Thyroid gland (tissue), 4 donors: ENCODE results near the gene EPHA10. TPM values are rescaled to one million over a fixed set of nuclear protein-coding genes. Genes with fewer than 3 reads are reported as not detected.
"Not testable (repeated sequence)": the region's sequence is repeated elsewhere in the genome, so short reads cannot be mapped to it uniquely, and the experiment has no call there.

Source experiments
- DNase-seq, 2 donors: peaks; one replicate each; pipeline ENCODE4 v3.0.0-alpha.2; 2019
- H3K27ac ChIP-seq, 3 donors: fragments of 200-600 bp; sonication (generic); 1 replicate in 2 of 3; 2 replicates in 1 of 3; pipeline ENCODE4 v1.5.1; 2016 to 2019; ENCODE audit warnings: mild to moderate bottlenecking in 1 of 3, moderate library complexity in 1 of 3
- H3K27me3 ChIP-seq: fragments of 200-600 bp; sonication (generic); one replicate; pipeline ENCODE4 v1.5.1; 2019
- H3K36me3 ChIP-seq, 2 donors: fragments of 200-600 bp; sonication (generic); one replicate each; pipeline ENCODE4 v1.5.1; 2016 to 2019
- H3K4me1 ChIP-seq, 2 donors: fragments of 200-600 bp; sonication (generic); one replicate each; pipeline ENCODE4 v1.5.1; 2017 to 2019
- H3K4me3 ChIP-seq, 3 donors: fragments of 200-600 bp; sonication (generic); replicated peaks in 1 of 3; 1 replicate in 2 of 3; 2 replicates in 1 of 3; pipeline ENCODE4 v1.5.1; 2016; ENCODE audit warnings: mild to moderate bottlenecking in 1 of 3
- H3K9me3 ChIP-seq: fragments of 200-600 bp; sonication (generic); one replicate; pipeline ENCODE4 v1.5.1; 2017
- CTCF ChIP-seq, 6 experiments: fragments of 200-600 bp in 3 of 6; fragments of 450-650 bp in 3 of 6; sonication (generic) in 3 of 6; IDR thresholded peaks; one replicate each; pipeline ENCODE4 v1.5.1; 2016 to 2019; ENCODE audit warnings: antibody characterized with exemption in 6 of 6, mild to moderate bottlenecking in 2 of 6, inconsistent platforms in 1 of 6, moderate library complexity in 1 of 6
- POLR2A ChIP-seq, 2 donors: fragments of 450-650 bp; IDR thresholded peaks; one replicate each; pipeline ENCODE4 v1.6.1; 2017; ENCODE audit warnings: antibody characterized with exemption in 2 of 2, mild to moderate bottlenecking in 2 of 2, moderate library complexity in 1 of 2
- WGBS, 2 donors: methylation state at CpG; one replicate each; pipeline ENCODE4 v1.1.5; 2017; 5-methylcytosine and 5-hydroxymethylcytosine counted together
- intact Hi-C: fragments of 100-400 bp; cut with DNase I; formaldehyde crosslinking; loops from one replicate; pipeline ENCODE4 v1.15.1; 2023
- total RNA-seq, 4 donors: library from RNA; depleted of rRNA; stranded (reverse); fragments of >200 nt; gene quantifications; one replicate each; pipeline ENCODE4 v1.2.3, GENCODE V29; 2016

Gene EPHA10
- total RNA-seq, 4 donors from 2014 or later = 0.11 to 0.54 (median 0.54) TPM; not detected in 1

GRCh38 chr1:37691497-37692077 lies 73.3 kb downstream of the EPHA10 start:
- Histone ChIP-seq H3K36me3 (peaks cover 0 to 2% of the 10 kb centered on the region in 2 donors), H3K4me3 (peak overlapping the region; percentile 8 to 89 (median 56)), H3K27me3 (no peaks in the 10 kb centered on the region), H3K27ac (peak overlapping the region; percentile 42 to 78 (median 73)), H3K4me1 (peaks cover 18 to 26% of the 10 kb centered on the region in 2 donors), H3K9me3 (no peaks in the 10 kb centered on the region)
- TF ChIP-seq POLR2A (IDR thresholded peaks at IDR 0.05) (no peak), CTCF (IDR thresholded peaks at IDR 0.05) (no peak)
- peak; percentile 61 to 63 for DNase-seq
- 0 to 7% methylated on average over 5 to 10 of the region's 45 CpGs for WGBS, 2 donors
- intact Hi-C loops = loop anchor here (10.0 kb wide), 2 partner anchors 113 to 137 kb away; partner anchors contain the start of genes C1orf122, DNALI1, SNIP1 and YRDC

GRCh38 chr1:37688926-37689325 lies 76.0 kb downstream of the EPHA10 start:
- Histone ChIP-seq H3K27me3 (no peaks in the 10 kb centered on the region), H3K36me3 (peaks cover 8 to 13% of the 10 kb centered on the region in 2 donors), H3K4me3 (no peak overlapping the region), H3K9me3 (no peaks in the 10 kb centered on the region), H3K4me1 (peaks cover 18 to 26% of the 10 kb centered on the region in 2 donors), H3K27ac (no peak overlapping the region)
- WGBS, 2 donors = 86 to 90% methylated on average over 4 of the region's 4 CpGs
- TF ChIP-seq CTCF (IDR thresholded peaks at IDR 0.05) = no peak
- TF ChIP-seq POLR2A (IDR thresholded peaks at IDR 0.05) = no peak
- DNase-seq = no peak
- intact Hi-C loops = no loop called here

- 95 to 96% methylated on average over 2 of the region's 2 CpGs for WGBS, 2 donors
- intact Hi-C loops, H3K4me3 ChIP-seq, H3K27me3 ChIP-seq, H3K27ac ChIP-seq, DNase-seq, H3K9me3 ChIP-seq: not testable (repeated sequence)
- Histone ChIP-seq H3K4me1 (peaks cover 18 to 24% of the 10 kb centered on the region in 2 donors), H3K36me3 (peaks cover 16 to 25% of the 10 kb centered on the region in 2 donors)
These were observed 77.2 kb downstream of the EPHA10 start for GRCh38 chr1:37687764-37688163.

- intact Hi-C loops = no loop called here
- no peak overlapping the region for H3K27ac ChIP-seq
- no peak overlapping the region for H3K4me3 ChIP-seq
- no peak for TF ChIP-seq POLR2A (IDR thresholded peaks at IDR 0.05)
- no peak for TF ChIP-seq CTCF (IDR thresholded peaks at IDR 0.05)
- no peaks in the 10 kb centered on the region for H3K9me3 ChIP-seq
- 95 to 98% methylated on average over 3 of the region's 3 CpGs for WGBS, 2 donors
- DNase-seq = no peak
- H3K4me1 ChIP-seq = peaks cover 9 to 13% of the 10 kb centered on the region in 2 donors
- peaks cover 18 to 27% of the 10 kb centered on the region in 2 donors for H3K36me3 ChIP-seq
- no peaks in the 10 kb centered on the region for H3K27me3 ChIP-seq
These were observed 79.2 kb downstream of the EPHA10 start for GRCh38 chr1:37685722-37686121.

- not testable (repeated sequence) for H3K4me3 ChIP-seq, DNase-seq, H3K27ac ChIP-seq, H3K27me3 ChIP-seq, H3K4me1 ChIP-seq, H3K9me3 ChIP-seq
- H3K36me3 ChIP-seq = peaks cover 18 to 27% of the 10 kb centered on the region in 2 donors
- intact Hi-C loops = loop anchor here (5.0 kb wide), 1 partner anchor 232 kb away; no protein-coding TSS in a partner anchor
- WGBS, 2 donors = 92 to 95% methylated on average over 9 of the region's 9 CpGs
These were observed 80.7 kb downstream of the EPHA10 start for GRCh38 chr1:37684182-37684581.

- no peaks in the 10 kb centered on the region for H3K27me3 ChIP-seq
- peaks cover 18 to 27% of the 10 kb centered on the region in 2 donors for H3K36me3 ChIP-seq
- no peaks in the 10 kb centered on the region for H3K9me3 ChIP-seq
- no peak overlapping the region for H3K4me3 ChIP-seq
- peak; percentile 65 to 69 for DNase-seq
- H3K27ac ChIP-seq = no peak overlapping the region
- H3K4me1 ChIP-seq = no peaks in the 10 kb centered on the region
- intact Hi-C loops = loop anchor here (5.0 kb wide), 1 partner anchor 230 kb away; no protein-coding TSS in a partner anchor
- TF ChIP-seq POLR2A (IDR thresholded peaks at IDR 0.05) = no peak
- TF ChIP-seq CTCF (IDR thresholded peaks at IDR 0.05) = peak; percentile 59 to 87 (median 78)
- 69 to 77% methylated on average over 5 of the region's 5 CpGs for WGBS, 2 donors
These were observed 82.5 kb downstream of the EPHA10 start for GRCh38 chr1:37682334-37682987.
